ENCODE data around the gene POLD4. TPM values are rescaled to one million over a fixed set of nuclear protein-coding genes. Genes with fewer than 3 reads are reported as not detected.

Gene POLD4
- total and polyA plus RNA-seq, 4 donors: 18.8 to 246 (median 86.0) TPM

DNA sequence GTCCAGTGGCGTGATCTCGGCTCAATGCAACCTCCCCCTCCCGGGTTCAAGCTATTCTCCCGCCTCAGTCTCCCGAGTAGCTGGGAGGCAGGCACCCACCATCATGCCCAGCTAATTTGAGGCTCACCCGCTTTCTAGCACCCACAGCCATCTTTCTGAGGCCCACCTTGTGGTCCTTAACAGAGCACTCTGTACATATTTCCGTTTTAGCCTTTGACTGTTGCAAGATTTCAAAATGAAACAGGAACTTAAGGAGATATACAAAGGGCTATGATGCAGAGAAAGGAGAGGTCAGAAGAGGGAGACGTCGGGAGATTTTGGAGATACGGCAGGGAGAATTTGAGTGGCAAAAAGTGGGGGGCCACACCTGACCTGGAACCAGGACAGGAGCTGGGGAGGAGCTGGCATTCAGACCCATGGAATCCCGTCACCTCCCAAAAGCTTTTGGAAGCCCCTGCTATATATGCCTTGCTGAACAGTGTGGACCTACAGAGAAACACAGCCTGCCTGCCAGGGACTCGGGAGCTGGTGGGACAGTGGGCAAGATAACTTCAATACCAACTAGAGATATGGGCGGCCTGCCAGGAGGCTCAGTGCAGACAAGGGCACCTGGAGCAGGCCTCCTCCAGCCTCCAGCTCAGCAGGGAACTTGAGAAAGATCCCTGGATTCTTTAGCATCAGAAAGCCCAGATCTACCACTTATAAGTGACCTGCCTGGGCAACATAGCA is 28.1 kb upstream of the POLD4 start:
- H3K4me3 ChIP-seq (ENCODE audit: low read depth in 1 of 3, low read length in 3 of 3): no peak overlapping the region
- no peak overlapping the region for H3K9ac ChIP-seq (ENCODE audit: low read depth in 1 of 2, low read length in 2 of 2)
- WGBS: 79% methylated on average over 13 of the region's 13 CpGs
- H3K36me3 ChIP-seq (ENCODE audit: control insufficient read depth in 4 of 4, insufficient read depth in 3 of 4, low read depth in 1 of 4, low read length in 3 of 4): no peaks in the 10 kb centered on the region
- TF ChIP-seq JUND (IDR thresholded peaks at IDR 0.05): no peak
- no peak for TF ChIP-seq NR2F2 (IDR thresholded peaks at IDR 0.05)
- TF ChIP-seq, protein P1, sequence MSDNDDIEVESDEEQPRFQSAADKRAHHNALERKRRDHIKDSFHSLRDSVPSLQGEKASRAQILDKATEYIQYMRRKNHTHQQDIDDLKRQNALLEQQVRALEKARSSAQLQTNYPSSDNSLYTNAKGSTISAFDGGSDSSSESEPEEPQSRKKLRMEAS (IDR thresholded peaks at IDR 0.05): no peak
- no peak for TF ChIP-seq YY1 (IDR thresholded peaks at IDR 0.05)
- no peak for TF ChIP-seq RXRA (IDR thresholded peaks at IDR 0.05)
- TF ChIP-seq, protein P2, sequence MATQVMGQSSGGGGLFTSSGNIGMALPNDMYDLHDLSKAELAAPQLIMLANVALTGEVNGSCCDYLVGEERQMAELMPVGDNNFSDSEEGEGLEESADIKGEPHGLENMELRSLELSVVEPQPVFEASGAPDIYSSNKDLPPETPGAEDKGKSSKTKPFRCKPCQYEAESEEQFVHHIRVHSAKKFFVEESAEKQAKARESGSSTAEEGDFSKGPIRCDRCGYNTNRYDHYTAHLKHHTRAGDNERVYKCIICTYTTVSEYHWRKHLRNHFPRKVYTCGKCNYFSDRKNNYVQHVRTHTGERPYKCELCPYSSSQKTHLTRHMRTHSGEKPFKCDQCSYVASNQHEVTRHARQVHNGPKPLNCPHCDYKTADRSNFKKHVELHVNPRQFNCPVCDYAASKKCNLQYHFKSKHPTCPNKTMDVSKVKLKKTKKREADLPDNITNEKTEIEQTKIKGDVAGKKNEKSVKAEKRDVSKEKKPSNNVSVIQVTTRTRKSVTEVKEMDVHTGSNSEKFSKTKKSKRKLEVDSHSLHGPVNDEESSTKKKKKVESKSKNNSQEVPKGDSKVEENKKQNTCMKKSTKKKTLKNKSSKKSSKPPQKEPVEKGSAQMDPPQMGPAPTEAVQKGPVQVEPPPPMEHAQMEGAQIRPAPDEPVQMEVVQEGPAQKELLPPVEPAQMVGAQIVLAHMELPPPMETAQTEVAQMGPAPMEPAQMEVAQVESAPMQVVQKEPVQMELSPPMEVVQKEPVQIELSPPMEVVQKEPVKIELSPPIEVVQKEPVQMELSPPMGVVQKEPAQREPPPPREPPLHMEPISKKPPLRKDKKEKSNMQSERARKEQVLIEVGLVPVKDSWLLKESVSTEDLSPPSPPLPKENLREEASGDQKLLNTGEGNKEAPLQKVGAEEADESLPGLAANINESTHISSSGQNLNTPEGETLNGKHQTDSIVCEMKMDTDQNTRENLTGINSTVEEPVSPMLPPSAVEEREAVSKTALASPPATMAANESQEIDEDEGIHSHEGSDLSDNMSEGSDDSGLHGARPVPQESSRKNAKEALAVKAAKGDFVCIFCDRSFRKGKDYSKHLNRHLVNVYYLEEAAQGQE (IDR thresholded peaks at IDR 0.05): no peak
- TF ChIP-seq, protein P3, sequence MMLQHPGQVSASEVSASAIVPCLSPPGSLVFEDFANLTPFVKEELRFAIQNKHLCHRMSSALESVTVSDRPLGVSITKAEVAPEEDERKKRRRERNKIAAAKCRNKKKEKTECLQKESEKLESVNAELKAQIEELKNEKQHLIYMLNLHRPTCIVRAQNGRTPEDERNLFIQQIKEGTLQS (IDR thresholded peaks at IDR 0.05): no peak
- H3K27me3 ChIP-seq (ENCODE audit: control insufficient read depth in 4 of 4, insufficient read depth in 4 of 4, low read length in 3 of 4): no peaks in the 10 kb centered on the region
- no peaks in the 10 kb centered on the region for H3K9me3 ChIP-seq (ENCODE audit: control insufficient read depth in 4 of 4, low read length in 3 of 4)
- no peak overlapping the region for H3K27ac ChIP-seq (ENCODE audit: low read depth in 1 of 2, low read length in 2 of 2)
- no peak for DNase-seq (ENCODE audit: low spot score)
- H3K4me1 ChIP-seq (ENCODE audit: control insufficient read depth in 4 of 4, insufficient read depth in 4 of 4, low read length in 3 of 4): peaks cover 0 to 2% (median 0%) of the 10 kb centered on the region in 4 donors

DNA sequence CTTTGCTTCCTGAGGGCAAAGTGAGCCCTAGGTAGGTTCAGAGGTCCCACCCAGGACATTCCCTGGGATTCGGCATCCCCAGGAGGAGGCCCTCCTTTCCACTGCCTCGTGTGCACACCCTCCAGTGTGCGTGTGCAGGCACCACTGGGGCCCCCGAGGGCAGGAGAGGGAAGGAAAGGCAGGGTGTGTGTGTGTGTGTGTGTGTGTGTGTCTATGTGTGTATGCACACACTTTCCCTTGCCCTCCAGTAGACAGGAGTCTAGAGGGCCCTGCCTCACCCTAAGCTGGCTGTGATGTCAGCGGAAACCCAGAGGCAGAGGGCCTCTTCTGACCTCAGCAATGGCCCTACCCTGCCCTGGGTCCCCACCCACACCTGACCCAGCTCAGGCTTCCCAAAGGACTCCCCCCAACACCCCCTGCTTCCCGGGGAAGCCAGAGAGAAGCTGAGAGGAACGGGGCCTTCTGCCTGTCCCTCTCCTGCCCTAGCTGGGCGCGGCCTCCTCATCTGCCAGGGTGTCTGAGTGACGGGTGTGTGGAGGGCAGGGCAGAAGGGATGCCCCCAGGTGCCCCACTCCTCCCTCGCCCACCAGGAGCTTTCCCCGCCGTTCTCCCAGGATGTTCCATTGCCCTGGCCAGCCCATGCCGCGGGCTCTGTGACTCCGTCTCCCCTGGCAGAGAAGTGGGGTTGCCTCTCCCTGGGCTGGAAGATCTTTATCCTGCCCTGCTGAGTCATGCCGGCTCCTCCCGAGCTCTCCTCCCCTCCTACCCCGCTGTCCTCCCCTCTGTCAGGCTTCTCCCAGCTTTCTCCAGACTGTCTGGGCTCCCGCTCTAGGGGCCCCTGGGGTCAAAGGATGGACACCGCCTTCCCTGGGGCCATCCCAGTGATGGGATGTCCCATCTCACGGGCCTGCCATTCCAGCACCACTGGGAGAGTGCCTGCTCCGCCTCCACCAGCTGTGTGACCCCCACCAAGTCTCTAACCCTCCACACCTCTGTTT is 26.0 kb upstream of the POLD4 start:
- H3K4me3 ChIP-seq (ENCODE audit: low read depth in 1 of 3, low read length in 3 of 3): no peak overlapping the region
- TF ChIP-seq, protein P3 (IDR thresholded peaks at IDR 0.05): no peak
- TF ChIP-seq TAF1 (conservative IDR thresholded peaks at IDR 0.05) (no peak), RAD21 (IDR thresholded peaks at IDR 0.05) (no peak), RXRA (IDR thresholded peaks at IDR 0.05) (no peak), GABPA (IDR thresholded peaks at IDR 0.05 in 1 of 2, conservative IDR thresholded peaks at IDR 0.05 in 1 of 2) (no peak), SP1 (IDR thresholded peaks at IDR 0.05) (no peak), YY1 (IDR thresholded peaks at IDR 0.05) (no peak), NR2F2 (IDR thresholded peaks at IDR 0.05) (no peak), FOXA2 (IDR thresholded peaks at IDR 0.05) (no peak), EGR1 (IDR thresholded peaks at IDR 0.05; ENCODE audit: low read depth in 2 of 2) (no peak)
- TF ChIP-seq, protein P4, sequence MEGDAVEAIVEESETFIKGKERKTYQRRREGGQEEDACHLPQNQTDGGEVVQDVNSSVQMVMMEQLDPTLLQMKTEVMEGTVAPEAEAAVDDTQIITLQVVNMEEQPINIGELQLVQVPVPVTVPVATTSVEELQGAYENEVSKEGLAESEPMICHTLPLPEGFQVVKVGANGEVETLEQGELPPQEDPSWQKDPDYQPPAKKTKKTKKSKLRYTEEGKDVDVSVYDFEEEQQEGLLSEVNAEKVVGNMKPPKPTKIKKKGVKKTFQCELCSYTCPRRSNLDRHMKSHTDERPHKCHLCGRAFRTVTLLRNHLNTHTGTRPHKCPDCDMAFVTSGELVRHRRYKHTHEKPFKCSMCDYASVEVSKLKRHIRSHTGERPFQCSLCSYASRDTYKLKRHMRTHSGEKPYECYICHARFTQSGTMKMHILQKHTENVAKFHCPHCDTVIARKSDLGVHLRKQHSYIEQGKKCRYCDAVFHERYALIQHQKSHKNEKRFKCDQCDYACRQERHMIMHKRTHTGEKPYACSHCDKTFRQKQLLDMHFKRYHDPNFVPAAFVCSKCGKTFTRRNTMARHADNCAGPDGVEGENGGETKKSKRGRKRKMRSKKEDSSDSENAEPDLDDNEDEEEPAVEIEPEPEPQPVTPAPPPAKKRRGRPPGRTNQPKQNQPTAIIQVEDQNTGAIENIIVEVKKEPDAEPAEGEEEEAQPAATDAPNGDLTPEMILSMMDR (IDR thresholded peaks at IDR 0.05; ENCODE audit: low read depth, low read length, missing input control): no peak
- TF ChIP-seq, protein P1 (IDR thresholded peaks at IDR 0.05): no peak
- TF ChIP-seq, protein P5, sequence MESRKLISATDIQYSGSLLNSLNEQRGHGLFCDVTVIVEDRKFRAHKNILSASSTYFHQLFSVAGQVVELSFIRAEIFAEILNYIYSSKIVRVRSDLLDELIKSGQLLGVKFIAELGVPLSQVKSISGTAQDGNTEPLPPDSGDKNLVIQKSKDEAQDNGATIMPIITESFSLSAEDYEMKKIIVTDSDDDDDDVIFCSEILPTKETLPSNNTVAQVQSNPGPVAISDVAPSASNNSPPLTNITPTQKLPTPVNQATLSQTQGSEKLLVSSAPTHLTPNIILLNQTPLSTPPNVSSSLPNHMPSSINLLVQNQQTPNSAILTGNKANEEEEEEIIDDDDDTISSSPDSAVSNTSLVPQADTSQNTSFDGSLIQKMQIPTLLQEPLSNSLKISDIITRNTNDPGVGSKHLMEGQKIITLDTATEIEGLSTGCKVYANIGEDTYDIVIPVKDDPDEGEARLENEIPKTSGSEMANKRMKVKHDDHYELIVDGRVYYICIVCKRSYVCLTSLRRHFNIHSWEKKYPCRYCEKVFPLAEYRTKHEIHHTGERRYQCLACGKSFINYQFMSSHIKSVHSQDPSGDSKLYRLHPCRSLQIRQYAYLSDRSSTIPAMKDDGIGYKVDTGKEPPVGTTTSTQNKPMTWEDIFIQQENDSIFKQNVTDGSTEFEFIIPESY (IDR thresholded peaks at IDR 0.05): no peak
- H3K27me3 ChIP-seq (ENCODE audit: control insufficient read depth in 4 of 4, insufficient read depth in 4 of 4, low read length in 3 of 4): no peaks in the 10 kb centered on the region
- no peak overlapping the region for H3K27ac ChIP-seq (ENCODE audit: low read depth in 1 of 2, low read length in 2 of 2)
- no peaks in the 10 kb centered on the region for H3K36me3 ChIP-seq (ENCODE audit: control insufficient read depth in 4 of 4, insufficient read depth in 3 of 4, low read depth in 1 of 4, low read length in 3 of 4)
- H3K9ac ChIP-seq (ENCODE audit: low read depth in 1 of 2, low read length in 2 of 2): no peak overlapping the region
- DNase-seq (ENCODE audit: low spot score): no peak
- H3K9me3 ChIP-seq (ENCODE audit: control insufficient read depth in 4 of 4, low read length in 3 of 4): no peaks in the 10 kb centered on the region
- peaks cover 3 to 5% (median 4%) of the 10 kb centered on the region in 4 donors for H3K4me1 ChIP-seq (ENCODE audit: control insufficient read depth in 4 of 4, insufficient read depth in 4 of 4, low read length in 3 of 4)
- 82% methylated on average over 23 of the region's 23 CpGs for WGBS
